ENCODE data around the gene SPA17.
A peak's percentile ranks its signal among the peaks of the same experiment; 100 is the strongest.

The SPA17 gene

GRCh38 chr11:124728134-124728533 lies 54.4 kb downstream of the SPA17 start:
- CTCF ChIA-PET: no interaction called here
- no peak overlapping the region for H3K4me3 ChIP-seq (ENCODE audit: low read depth, low read length)
- no peak for TF ChIP-seq CTCF (IDR thresholded peaks at IDR 0.05; ENCODE audit: insufficient read depth, low read length, missing control alignments)
- DNase-seq (ENCODE audit: low read depth, low spot score): no peak
- POLR2A ChIA-PET: no interaction called here

GRCh38 chr11:124729571-124729970 lies 55.9 kb downstream of the SPA17 start:
- CTCF ChIA-PET: no interaction called here
- H3K4me3 ChIP-seq (ENCODE audit: low read depth, low read length): no peak overlapping the region
- DNase-seq (ENCODE audit: low read depth, low spot score): no peak
- TF ChIP-seq CTCF (IDR thresholded peaks at IDR 0.05; ENCODE audit: insufficient read depth, low read length, missing control alignments): no peak
- POLR2A ChIA-PET: no interaction called here

GRCh38 chr11:124732230-124732629 lies 58.5 kb downstream of the SPA17 start:
- POLR2A ChIA-PET: no interaction called here
- no peak overlapping the region for H3K4me3 ChIP-seq (ENCODE audit: low read depth, low read length)
- no peak for DNase-seq (ENCODE audit: low read depth, low spot score)
- CTCF ChIA-PET: interaction anchor here (1.9 kb wide), 1 partner anchor 63 kb away, joined by 5 read pairs; no protein-coding TSS in a partner anchor
- no peak for TF ChIP-seq CTCF (IDR thresholded peaks at IDR 0.05; ENCODE audit: insufficient read depth, low read length, missing control alignments)

- CTCF ChIA-PET: interaction anchor here (1.3 to 2.3 kb wide), 3 partner anchors 9 to 26 kb away, joined by 3 to 6 read pairs (median 5); partner anchors contain the start of gene ESAM
- no peak for DNase-seq (ENCODE audit: low read depth, low spot score)
- POLR2A ChIA-PET: no interaction called here
Observed at GRCh38 chr11:124736736-124737135, 63.0 kb downstream of the SPA17 start.

GRCh38 chr11:124737638-124738305 lies 64.1 kb downstream of the SPA17 start:
- no peak overlapping the region for H3K4me3 ChIP-seq (ENCODE audit: low read depth, low read length)
- ChIA-PET POLR2A (no interaction called here), CTCF (interaction anchor here (1.0 to 2.7 kb wide), 4 partner anchors 8 to 68 kb away, joined by 4 to 15 read pairs (median 6); no protein-coding TSS in a partner anchor)
- TF ChIP-seq CTCF (IDR thresholded peaks at IDR 0.05; ENCODE audit: insufficient read depth, low read length, missing control alignments): no peak
- DNase-seq (ENCODE audit: low read depth, low spot score): no peak

More at GRCh38 chr11:124736736-124737135, 63.0 kb downstream of the SPA17 start:
- no peak overlapping the region for H3K4me3 ChIP-seq (ENCODE audit: low read depth, low read length)
- no peak for TF ChIP-seq CTCF (IDR thresholded peaks at IDR 0.05; ENCODE audit: insufficient read depth, low read length, missing control alignments)

- no peak for DNase-seq (ENCODE audit: low read depth, low spot score)
- TF ChIP-seq CTCF (IDR thresholded peaks at IDR 0.05; ENCODE audit: insufficient read depth, low read length, missing control alignments): no peak
- ChIA-PET CTCF (interaction anchor here (1.0 to 3.0 kb wide), 7 partner anchors 8 to 69 kb away, joined by 4 to 15 read pairs (median 5); no protein-coding TSS in a partner anchor), POLR2A (no interaction called here)
- H3K4me3 ChIP-seq (ENCODE audit: low read depth, low read length): peak overlapping the region; percentile 60; the same call in 1 of the 2 replicates
Observed at GRCh38 chr11:124738713-124739478, 65.2 kb downstream of the SPA17 start.

Data from AG04449 (cell line).